ENCODE results near the gene PSMA2.

PSMA2 gene

GRCh38 chr7:42939457-42940240 lies 7.7 kb upstream of the PSMA2 start:
- no peak for DNase-seq

GRCh38 chr7:42935861-42936260 lies 3.9 kb upstream of the PSMA2 start:
- no peak for DNase-seq

- DNase-seq: no peak
Measured at GRCh38 chr7:42934291-42934690, 2.3 kb upstream of the PSMA2 start.

GRCh38 chr7:42932811-42933591 lies 1.0 kb upstream of the PSMA2 start:
- DNase-seq: no peak

- no peak for DNase-seq
Measured at GRCh38 chr7:42931447-42931833, 534 bp downstream of the PSMA2 start.

- DNase-seq: no peak
Measured at GRCh38 chr7:42930889-42931288, 1.1 kb downstream of the PSMA2 start.

- no peak for DNase-seq
Measured at GRCh38 chr7:42929449-42929848, 2.5 kb downstream of the PSMA2 start.

- DNase-seq: no peak
Measured at GRCh38 chr7:42928754-42929153, 3.2 kb downstream of the PSMA2 start.

- DNase-seq: no peak
Measured at GRCh38 chr7:42926204-42926603, 5.8 kb downstream of the PSMA2 start.

- DNase-seq: no peak
Measured at GRCh38 chr7:42925630-42926029, 6.3 kb downstream of the PSMA2 start.

- DNase-seq: no peak
Measured at GRCh38 chr7:42924223-42924838, 7.6 kb downstream of the PSMA2 start.

GRCh38 chr7:42922017-42922753 lies 9.8 kb downstream of the PSMA2 start:
- DNase-seq: no peak

GRCh38 chr7:42915356-42915755 lies 16.6 kb downstream of the PSMA2 start:
- DNase-seq: no peak

- DNase-seq: no peak
Measured at GRCh38 chr7:42914421-42915045, 17.4 kb downstream of the PSMA2 start.

GRCh38 chr7:42914009-42914408 lies 18.0 kb downstream of the PSMA2 start:
- no peak for DNase-seq

GRCh38 chr7:42913591-42913990 lies 18.4 kb downstream of the PSMA2 start:
- no peak for DNase-seq

GRCh38 chr7:42911454-42912447 lies 20.2 kb downstream of the PSMA2 start, which contains the start of gene C7orf25:
TSS of gene C7orf25 (minus strand) at chr7:42912070. CDS start at chr7:42910900, 1,170 bp downstream.
- peak; percentile 90 for DNase-seq

- DNase-seq: no peak
Measured at GRCh38 chr7:42910306-42910705, 21.7 kb downstream of the PSMA2 start.

GRCh38 chr7:42907316-42907715 lies 24.7 kb downstream of the PSMA2 start:
- no peak for DNase-seq

GRCh38 chr7:42906181-42906580 lies 25.8 kb downstream of the PSMA2 start:
- no peak for DNase-seq

GRCh38 chr7:42902331-42902730 lies 29.6 kb downstream of the PSMA2 start:
- DNase-seq: no peak
